ENCODE data around the gene STX8.

STX8 gene

DNA sequence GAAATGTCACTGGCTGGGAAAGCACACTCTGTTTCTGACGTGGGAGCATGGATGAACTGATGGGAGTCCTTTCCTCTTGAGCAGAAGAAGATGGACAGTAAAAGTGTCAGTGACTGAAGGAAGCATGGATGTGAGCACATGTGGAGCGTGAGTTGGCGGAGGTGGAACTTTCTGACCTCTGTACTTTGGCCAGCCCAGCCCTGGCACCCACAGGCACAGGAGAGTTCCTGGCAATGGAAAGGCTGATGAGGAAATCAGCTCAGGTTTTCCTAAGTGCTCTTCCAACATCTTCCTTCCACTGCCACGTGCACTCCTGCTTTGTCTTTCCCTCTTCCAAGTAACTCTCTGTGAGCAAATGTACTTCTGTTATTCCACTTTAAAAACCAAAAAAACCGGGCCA lies 277.5 kb downstream of the STX8 start:
- no peak for DNase-seq (ENCODE audit: low read depth in 2 of 2)

- no peak for DNase-seq (ENCODE audit: low read depth in 2 of 2)
Observed at GRCh38 chr17:9294661-9295210, 280.9 kb downstream of the STX8 start.

- DNase-seq (ENCODE audit: low read depth in 2 of 2): no peak
Observed at GRCh38 chr17:9292561-9292941, 283.1 kb downstream of the STX8 start.

- DNase-seq (ENCODE audit: low read depth in 2 of 2): no peak
Observed at GRCh38 chr17:9291912-9292560, 283.6 kb downstream of the STX8 start.

GRCh38 chr17:9290226-9290613 lies 285.4 kb downstream of the STX8 start:
- DNase-seq (ENCODE audit: low read depth in 2 of 2): no peak

DNA sequence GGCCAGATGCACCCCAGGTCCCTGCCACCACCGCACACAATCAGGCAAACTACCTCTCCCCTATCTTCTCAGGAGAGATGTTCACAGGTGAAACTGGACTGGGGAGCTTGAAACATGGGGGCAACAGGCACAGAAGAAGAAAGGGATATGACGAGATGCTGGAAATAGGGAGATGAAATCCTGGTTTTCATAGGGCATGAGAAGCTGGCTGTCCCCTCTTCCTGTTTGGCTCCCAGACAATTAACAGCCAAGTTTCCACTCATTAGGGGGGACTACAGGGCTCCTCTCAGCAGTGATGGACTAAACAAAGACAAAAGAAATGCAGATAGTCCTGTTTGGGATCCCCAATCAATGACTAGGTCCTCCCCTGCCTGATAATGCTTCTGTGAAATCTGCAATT lies 288.3 kb downstream of the STX8 start:
- DNase-seq (ENCODE audit: low read depth in 2 of 2): no peak

DNA sequence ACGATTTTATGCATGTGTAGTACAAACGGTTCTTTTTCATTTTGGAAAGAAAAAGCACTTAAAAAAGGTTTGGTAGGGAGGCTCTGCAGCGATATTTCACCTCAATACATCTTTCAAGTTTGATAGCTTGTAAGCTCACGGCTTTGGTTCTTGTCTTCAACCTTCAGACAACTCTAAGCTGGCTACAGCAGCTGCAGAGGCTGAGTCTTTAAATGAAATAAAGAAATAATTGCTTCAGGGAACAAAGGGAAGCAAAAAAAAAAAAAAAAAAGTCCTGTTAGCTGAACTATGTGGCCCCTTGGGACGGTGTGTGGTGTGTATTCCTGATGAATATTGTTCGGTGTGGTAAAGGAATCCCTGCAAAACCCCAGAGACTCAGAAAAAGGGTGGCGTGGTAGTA lies 289.2 kb downstream of the STX8 start:
- DNase-seq (ENCODE audit: low read depth in 2 of 2): no peak

- DNase-seq (ENCODE audit: low read depth in 2 of 2): no peak
Observed at GRCh38 chr17:9285602-9286427, 289.8 kb downstream of the STX8 start.

DNA sequence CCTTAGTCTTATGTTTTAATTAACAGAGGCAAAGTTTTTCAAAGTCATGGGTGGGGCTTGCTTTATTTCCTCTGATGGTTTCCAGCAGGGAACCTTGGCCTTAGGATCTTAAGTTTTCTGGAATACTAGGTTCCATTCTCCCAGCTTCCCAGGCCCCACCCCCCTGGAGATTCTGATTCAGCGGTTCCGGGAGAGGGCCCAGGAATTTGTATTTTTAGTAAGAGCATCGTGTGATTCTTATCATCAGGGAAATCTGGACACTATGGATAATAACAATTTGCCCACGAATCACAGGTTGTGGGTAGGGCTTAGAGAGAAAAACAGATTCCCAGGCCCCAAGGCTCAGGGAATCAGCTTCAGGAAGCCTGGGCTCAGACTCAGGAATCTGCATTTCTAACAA lies 290.7 kb downstream of the STX8 start:
- DNase-seq (ENCODE audit: low read depth in 2 of 2): no peak

DNA sequence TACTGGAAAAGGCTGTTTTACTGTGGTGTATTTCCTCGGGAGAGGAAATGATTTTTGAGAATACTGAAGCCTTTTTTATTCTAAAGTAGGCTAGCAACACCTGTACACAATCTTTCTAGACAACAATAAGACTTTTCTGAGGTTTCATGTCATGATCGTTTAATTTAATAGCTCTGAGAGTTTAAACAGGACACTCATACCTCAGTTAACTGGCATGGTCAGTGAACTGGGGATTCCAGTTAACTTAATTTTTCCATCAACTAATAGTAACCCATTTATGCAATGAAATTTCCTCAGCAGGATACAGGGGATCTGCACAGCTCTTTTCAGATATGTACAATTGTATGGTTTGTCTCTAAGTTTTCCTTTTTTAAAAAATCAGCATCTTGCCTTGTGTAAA lies 291.7 kb downstream of the STX8 start:
- no peak for DNase-seq (ENCODE audit: low read depth in 2 of 2)

DNA sequence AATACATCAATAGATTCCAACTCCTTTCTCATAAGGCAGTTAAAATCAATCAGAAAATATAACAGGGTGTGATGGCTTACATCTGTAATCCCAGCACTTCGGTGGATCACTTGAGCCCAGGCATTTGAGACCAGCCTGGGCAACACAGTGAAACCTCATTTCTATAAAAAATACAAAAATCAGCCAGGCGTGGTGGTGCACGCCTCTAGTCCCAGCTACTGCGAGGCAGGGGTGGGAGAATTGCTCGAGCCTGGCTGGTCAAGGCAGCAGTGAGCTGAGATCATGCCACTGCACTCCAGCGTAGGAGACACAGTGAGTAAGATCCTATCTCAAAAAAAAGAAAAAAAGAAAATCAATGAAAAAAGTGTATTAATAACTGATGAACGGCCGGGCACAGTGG lies 295.7 kb downstream of the STX8 start:
- no peak for DNase-seq (ENCODE audit: low read depth in 2 of 2)

DNA sequence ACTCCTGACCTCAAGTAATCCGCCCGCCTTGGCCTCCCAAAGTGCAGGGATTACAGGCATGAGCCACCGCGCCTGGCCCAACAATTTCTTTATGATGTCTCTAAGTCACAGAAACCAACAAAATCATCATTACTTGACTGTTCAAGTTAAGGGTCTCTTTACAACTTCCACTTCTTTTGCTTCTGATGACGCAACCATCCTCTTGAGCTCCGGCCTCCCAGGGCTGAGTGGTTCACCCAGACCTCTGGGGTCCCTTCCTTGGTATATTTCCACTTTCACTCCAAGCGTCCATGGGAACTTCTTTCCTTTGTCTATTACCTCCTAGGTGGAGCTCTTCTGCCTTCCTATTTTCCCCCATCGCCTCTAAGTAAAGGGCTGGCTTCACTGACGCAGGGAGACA lies 300.6 kb downstream of the STX8 start:
- DNase-seq (ENCODE audit: low read depth in 2 of 2): no peak

DNA sequence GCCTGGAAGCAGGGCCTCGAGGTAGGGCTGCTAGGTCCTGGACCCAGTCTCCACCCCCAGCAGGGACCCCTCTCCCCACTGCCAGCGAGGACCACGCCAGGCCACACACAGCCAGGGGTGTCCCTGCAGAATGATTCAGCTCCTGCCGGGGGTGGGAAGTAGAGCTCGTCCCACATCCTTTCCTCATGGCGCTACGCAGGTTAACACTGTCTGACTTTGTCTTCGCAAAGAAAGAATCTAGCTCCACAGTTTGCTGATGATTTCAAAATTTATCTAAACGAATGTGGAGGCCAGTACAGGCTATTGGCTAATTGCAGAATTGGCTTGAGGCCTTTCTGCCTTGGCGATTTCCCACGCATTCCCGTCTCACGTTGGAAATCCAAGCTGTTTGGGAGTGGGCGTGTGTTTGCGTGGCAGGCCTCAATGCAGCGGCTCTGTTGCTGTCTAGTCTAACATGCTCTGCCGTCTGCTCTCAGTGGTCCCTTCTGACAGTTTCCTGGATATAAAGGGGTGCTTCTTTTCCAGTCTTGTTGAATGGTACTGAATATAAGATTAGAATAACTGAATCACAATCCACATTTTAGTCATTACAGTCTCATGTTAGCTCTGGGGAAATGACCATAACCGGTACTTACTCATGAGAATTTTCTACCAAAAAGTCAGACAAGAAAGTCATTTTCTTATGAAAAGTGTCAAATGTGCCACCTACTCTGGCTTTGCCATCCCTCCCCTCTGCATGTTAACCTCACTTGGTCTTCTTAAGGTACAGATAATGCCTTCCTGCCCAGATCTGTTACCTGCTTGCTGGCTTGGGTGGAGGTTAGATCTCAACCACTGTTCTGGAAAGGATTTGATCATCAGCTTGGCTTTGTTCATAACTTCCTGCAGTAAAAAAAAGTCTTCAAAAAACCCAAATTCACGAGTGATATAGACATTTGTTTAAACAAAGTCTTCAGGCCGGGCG lies 301.9 kb downstream of the STX8 start:
- no peak for DNase-seq (ENCODE audit: low read depth in 2 of 2)

DNA sequence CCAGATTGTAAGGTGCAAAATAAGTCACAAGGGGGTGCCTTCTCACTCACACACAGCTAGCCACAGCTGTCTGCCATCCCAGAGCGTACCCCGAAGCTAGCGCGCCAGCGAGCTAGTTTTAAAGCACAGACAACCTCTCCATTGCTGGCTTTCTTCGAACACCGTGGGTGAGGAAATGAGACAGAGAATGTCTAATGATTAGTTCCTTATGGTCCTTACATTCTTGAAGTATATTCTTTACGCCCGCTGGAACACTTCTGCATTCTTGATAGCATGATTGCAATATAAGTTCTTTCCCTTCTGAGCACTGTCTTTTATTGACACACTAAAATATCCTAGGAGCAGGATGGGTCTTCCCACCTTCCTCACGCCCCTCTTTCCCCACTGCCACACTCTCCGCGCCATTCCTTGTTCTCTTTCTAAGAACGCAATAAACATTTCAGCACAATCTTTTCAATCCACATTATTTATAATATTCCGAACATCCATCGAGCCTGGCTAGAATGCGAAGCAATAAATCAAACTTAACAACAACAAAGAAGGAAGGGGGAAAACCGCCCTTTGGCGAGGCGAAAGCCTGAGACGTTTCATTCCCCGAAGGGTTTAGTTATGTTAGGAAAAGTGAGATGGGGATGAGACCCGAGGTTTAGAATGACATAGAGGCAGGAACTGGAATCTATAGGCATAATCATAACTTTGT lies 303.0 kb downstream of the STX8 start:
- DNase-seq (ENCODE audit: low read depth in 2 of 2): no peak

DNA sequence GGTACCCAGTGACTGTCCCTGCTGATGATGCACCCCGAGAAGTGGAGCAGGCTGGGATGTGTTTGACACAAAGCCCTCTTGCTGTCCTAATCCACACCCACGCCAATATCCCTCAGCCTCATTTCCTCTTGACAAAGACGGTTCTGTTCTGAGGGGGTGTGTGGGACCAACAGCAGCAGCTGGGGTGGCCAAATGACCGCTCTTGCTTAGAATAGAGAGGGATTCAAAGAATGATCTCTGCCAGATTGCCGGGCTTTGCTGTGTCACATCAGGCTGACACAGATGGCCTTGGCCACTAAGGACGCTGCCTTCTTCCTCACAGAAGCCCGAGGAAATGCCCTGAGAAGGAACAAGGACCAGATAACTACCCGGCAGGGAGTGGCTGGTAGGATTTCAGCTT lies 303.6 kb downstream of the STX8 start:
- no peak for DNase-seq (ENCODE audit: low read depth in 2 of 2)

DNA sequence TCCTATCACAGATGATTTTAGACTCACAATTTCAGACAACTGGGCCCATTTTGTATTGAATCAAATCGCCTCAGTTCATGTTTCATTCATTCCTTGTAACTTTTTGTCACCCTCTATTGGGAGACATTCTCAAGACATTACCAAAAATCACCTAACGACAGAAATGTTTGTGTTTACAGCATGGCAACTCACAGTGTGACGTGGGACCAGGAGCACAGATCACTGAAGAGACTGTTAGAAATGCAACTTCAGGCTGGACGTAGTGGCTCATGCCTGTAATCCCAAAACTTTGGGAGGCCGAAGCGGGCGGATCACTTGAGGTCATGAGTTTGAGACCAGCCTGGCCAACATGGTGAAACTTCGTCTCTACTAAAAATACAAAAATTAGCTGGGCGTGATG lies 304.7 kb downstream of the STX8 start:
- DNase-seq (ENCODE audit: low read depth in 2 of 2): no peak

GRCh38 chr17:9269350-9270035 lies 306.1 kb downstream of the STX8 start:
- DNase-seq (ENCODE audit: low read depth in 2 of 2): no peak

GRCh38 chr17:9268546-9268945 lies 307.1 kb downstream of the STX8 start:
- DNase-seq (ENCODE audit: low read depth in 2 of 2): no peak

DNA sequence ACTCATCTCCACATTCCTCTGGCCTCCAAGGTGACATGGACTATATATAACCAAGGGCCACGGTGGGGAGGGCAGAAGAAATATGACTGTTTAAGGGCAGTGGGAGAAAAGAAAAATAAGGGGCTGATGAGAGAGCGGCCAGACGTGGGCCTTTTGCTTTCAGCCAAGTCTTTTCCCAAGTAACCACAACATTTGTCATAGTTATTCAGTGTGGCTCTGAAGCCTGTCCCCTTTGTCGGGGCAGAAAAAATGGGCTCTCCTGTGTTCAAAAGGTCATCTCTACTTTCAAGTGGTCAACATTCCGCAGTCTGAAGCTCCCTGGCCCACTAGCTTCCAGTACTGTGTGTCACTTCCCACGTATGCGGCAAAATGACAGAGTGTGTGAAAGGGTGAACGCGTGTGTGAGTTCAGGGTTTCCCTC lies 308.9 kb downstream of the STX8 start:
- no peak for DNase-seq (ENCODE audit: low read depth in 2 of 2)

DNA sequence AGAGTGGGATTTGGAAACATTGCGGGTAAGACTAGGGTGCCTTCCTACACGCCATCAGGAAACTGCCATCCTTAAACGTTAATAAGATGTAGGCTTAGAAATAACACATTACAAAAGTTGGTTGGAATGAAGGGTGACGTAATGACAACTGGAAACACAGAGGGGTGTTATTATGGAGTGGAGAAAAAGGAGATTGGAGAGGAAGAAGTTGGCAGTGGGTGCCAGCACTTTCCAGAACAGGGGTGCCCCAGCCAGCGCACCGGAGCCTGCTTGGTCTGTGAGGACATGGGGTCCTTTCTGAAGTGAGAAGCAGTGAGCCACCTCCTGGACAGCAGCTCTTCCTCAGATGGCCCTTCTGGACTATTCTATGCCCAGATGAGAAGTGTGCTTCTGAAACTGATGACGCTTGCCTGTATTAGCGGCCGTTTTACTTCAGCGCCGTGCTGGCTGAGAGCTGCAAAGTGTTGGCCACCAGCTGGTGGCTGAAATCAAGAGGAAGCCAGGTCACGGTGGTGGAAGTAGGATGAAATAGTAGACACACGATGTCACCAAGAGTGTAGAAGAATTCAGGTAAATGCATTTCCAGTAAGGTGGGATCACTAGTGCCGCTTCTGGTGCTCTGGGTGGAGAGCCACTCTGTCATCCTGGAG lies 309.5 kb downstream of the STX8 start:
- DNase-seq (ENCODE audit: low read depth in 2 of 2): no peak

Data from stimulated activated CD8-positive, alpha-beta memory T cell treated with anti-CD3 and anti-CD28 coated beads, Interleukin-15, amount 100 ng/mL, for 4 hours (primary cell).